Cardiac fibroblast (primary cell): ENCODE measurements around the gene GPC6.

ENCODE experiments used
- DNase-seq, 2 donors: peaks; one replicate each; pipeline versions ENCODE4 v3.0.0 to v3.0.0-alpha.2; 2010; ENCODE audit warnings: low read depth in 2 of 2
- H3K4me3 ChIP-seq, 2 donors: replicated peaks in 1 of 2; 1 replicate in 1 of 2; 2 replicates in 1 of 2; pipeline ENCODE4 v1.5.1; 2011; ENCODE audit warnings: low read depth in 2 of 2, low read length in 2 of 2, mild to moderate bottlenecking in 2 of 2, moderate library complexity in 1 of 2
- CTCF ChIP-seq: IDR thresholded peaks from one replicate; pipeline ENCODE4 v1.5.1; 2011; ENCODE audit warnings: low read depth, mild to moderate bottlenecking, low read length, inconsistent platforms

The GPC6 gene

GRCh38 chr13:94178625-94179244 is 952.1 kb downstream of the GPC6 start:
- TF ChIP-seq CTCF = no peak
- no peak for DNase-seq
- no peak overlapping the region for H3K4me3 ChIP-seq

GRCh38 chr13:94181461-94182107 is 955.0 kb downstream of the GPC6 start:
- no peak for DNase-seq
- no peak overlapping the region for H3K4me3 ChIP-seq
- TF ChIP-seq CTCF = no peak

DNA sequence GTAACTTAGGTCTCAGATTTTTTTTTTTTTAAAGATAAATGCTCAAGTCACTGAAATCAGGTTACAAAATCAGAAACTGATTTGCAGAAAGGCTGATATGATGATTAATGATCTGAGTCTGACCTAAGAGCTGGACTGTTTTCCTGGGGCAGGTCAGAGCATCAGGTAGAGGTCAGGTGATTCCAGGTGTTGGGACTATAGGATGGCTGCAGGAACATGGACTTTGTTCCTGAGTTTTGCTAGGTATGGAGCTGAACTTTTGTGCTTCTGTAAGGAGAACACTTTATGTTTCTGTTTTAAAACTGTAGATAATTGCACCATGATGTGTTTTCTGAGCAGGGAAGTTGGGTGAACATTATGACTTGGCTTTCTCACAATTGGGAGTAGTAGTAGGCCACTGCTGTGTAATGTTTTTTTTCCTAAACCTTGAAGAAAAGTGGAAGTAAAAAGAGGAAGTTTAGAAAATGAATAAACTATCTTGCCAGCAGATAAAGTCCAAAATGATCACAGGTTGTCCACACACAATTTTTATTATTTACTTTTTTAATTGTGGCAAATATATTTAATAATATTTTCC is 955.7 kb downstream of the GPC6 start:
- no peak overlapping the region for H3K4me3 ChIP-seq
- TF ChIP-seq CTCF = no peak
- no peak for DNase-seq

- no peak for TF ChIP-seq CTCF
- H3K4me3 ChIP-seq = no peak overlapping the region
- no peak for DNase-seq
Observed at GRCh38 chr13:94186470-94186869, 959.9 kb downstream of the GPC6 start.

DNA sequence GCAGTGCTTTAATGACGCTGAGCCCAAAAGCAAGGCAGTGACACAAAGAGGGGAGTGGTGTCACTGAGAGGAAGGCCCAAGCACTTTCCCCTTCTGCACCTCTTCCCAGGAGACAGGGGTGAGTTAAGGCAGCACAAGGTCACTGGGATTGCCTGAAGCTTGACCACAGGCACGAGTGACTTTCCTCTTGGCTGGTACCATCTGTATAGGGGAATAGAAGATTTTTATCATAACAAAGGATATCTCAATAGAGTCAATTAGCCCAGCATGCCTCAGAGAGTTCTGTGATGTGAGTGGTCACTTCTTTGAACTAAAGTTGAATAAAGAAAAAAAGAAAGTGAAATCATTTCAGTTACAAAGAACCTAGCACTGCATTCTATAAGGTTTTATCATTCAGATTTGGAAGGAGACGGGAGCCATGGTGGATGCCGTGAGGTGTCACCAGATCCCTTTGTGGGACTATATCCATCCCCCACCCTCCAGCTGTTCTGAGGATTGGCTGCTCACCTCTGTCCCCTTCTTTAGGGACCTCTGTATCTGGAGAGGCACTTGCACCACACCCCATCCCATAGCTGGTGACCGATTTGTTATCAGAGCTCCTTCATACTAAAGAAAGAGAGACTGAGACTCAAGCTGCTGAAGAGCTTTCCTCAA is 961.7 kb downstream of the GPC6 start:
- no peak overlapping the region for H3K4me3 ChIP-seq
- no peak for DNase-seq
- TF ChIP-seq CTCF = no peak

DNA sequence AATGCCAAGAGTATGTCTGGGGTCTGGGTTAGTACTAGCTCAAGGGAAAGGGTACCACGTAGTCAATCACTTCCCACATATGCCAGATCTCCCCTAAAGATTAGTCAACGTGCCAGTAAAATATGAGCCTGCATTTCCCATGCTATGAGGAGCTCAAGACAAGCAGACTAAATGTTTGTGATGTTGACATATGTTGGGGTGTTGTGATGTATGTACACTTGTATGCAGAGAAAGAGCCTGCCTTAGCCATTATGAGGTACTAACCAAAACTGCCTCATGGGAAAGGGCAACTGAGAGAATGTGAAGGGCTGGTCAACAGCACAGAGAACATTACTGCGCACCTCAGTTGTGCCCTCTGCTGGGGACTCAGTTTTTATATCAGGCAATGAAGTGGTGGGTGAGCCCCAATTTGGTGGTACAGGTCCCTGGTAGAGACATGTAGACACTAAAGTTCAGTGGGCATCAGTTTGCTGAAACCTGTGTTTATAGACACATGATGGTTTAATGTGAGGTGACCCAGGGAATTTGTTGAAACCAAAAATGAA is 965.9 kb downstream of the GPC6 start:
- peak; percentile 34 to 47 for DNase-seq
- no peak overlapping the region for H3K4me3 ChIP-seq
- TF ChIP-seq CTCF = peak; percentile 47
